K562 (cell line): Measurements from ENCODE around the gene PIK3R6. TPM values are rescaled to one million over a fixed set of nuclear protein-coding genes. Genes with fewer than 3 reads are reported as not detected.

Experiments
- BRF1 ChIP-seq: IDR thresholded peaks from 3 replicates; pipeline ENCODE4 v1.6.1; 2011; ENCODE audit warnings: borderline replicate concordance, mild to moderate bottlenecking; ENCODE audit not compliant: insufficient read length; ENCODE audit errors: extremely low read depth
- E2F4 ChIP-seq: sonication (generic); formaldehyde crosslinking; IDR thresholded peaks from 2 replicates; pipeline ENCODE4 v1.8.0; 2022; ENCODE audit warnings: mild to moderate bottlenecking, low read depth, missing genetic modification reagents
- FOS ChIP-seq: IDR thresholded peaks from 3 replicates; pipeline ENCODE4 v1.6.1; 2011; ENCODE audit not compliant: insufficient read length; ENCODE audit errors: extremely low read depth
- FOSL1 ChIP-seq: fragments of 200-800 bp; sonication (Bioruptor generic); conservative IDR thresholded peaks from 2 replicates; pipeline ENCODE4 v1.6.1; 2016; ENCODE audit warnings: missing genetic modification characterization, missing compliant biosample characterization
- GATAD2A ChIP-seq: fragments of 450-650 bp; IDR thresholded peaks from 2 replicates; pipeline ENCODE4 v1.6.1; 2017
- HDAC8 ChIP-seq: fragments of 450-650 bp; IDR thresholded peaks from 2 replicates; pipeline ENCODE4 v1.6.1; 2016; ENCODE audit warnings: mild to moderate bottlenecking, missing genetic modification characterization, moderate library complexity, missing compliant biosample characterization
- JUND ChIP-seq, 2 experiments: IDR thresholded peaks; 2 replicates in 1 of 2; 3 replicates in 1 of 2; pipeline ENCODE4 v1.6.1; 2011; ENCODE audit warnings: borderline replicate concordance in 2 of 2, low read depth in 2 of 2, low read length in 2 of 2, improper control_type of control experiment in 1 of 2, missing biosample characterization in 1 of 2, missing genetic modification characterization in 1 of 2, missing genetic modification reagents in 1 of 2
- MITF ChIP-seq: IDR thresholded peaks from 2 replicates; pipeline ENCODE4 v1.6.1; 2014; ENCODE audit warnings: antibody characterized with exemption
- NFE2 ChIP-seq: IDR thresholded peaks from 2 replicates; pipeline ENCODE4 v1.6.1; 2014; ENCODE audit warnings: antibody characterized with exemption, low read depth
- NFYB ChIP-seq: IDR thresholded peaks from 2 replicates; pipeline ENCODE4 v1.6.1; 2011; ENCODE audit warnings: mild to moderate bottlenecking, moderate library complexity; ENCODE audit not compliant: insufficient read length; ENCODE audit errors: extremely low read depth
- NR1H2 ChIP-seq: sonication (generic); formaldehyde crosslinking; IDR thresholded peaks from 2 replicates; pipeline ENCODE4 v1.4.0; 2020; ENCODE audit warnings: mild to moderate bottlenecking, missing genetic modification reagents
- PCBP2 ChIP-seq: fragments of 200-400 bp; formaldehyde crosslinking; IDR thresholded peaks from 2 replicates; pipeline ENCODE4 v1.6.1; 2018; ENCODE audit warnings: low read length, low read depth, mild to moderate bottlenecking, moderate library complexity; ENCODE audit not compliant: poor library complexity, severe bottlenecking
- RFX5 ChIP-seq: IDR thresholded peaks from 2 replicates; pipeline ENCODE4 v1.6.1; 2011; ENCODE audit warnings: low read depth, mild to moderate bottlenecking, improper control_type of control experiment, low read length
- SAFB ChIP-seq: fragments of 200-400 bp; formaldehyde crosslinking; IDR thresholded peaks from 2 replicates; pipeline ENCODE4 v1.6.1; 2017; ENCODE audit warnings: low read depth, low read length, borderline replicate concordance
- SNIP1 ChIP-seq: fragments of 450-650 bp; IDR thresholded peaks from 2 replicates; pipeline ENCODE4 v1.7.1; 2017; ENCODE audit warnings: low read depth, mild to moderate bottlenecking
- USF2 ChIP-seq: sonication (generic); formaldehyde crosslinking; IDR thresholded peaks from 2 replicates; pipeline ENCODE4 v1.5.0; 2020; ENCODE audit warnings: missing genetic modification reagents
- ZFP1 ChIP-seq: fragments of 450-650 bp; formaldehyde crosslinking; IDR thresholded peaks from 2 replicates; pipeline ENCODE4 v1.4.0; 2020; ENCODE audit warnings: mild to moderate bottlenecking, mixed read lengths
- ZNF133 ChIP-seq: fragments of 250-450 bp; sonication (Bioruptor Pico); IDR thresholded peaks from 2 replicates; pipeline ENCODE4 v1.4.0; 2020; ENCODE audit warnings: mild to moderate bottlenecking
- ZNF280A ChIP-seq: fragments of 450-650 bp; IDR thresholded peaks from 2 replicates; pipeline ENCODE4 v1.6.1; 2018; ENCODE audit warnings: mild to moderate bottlenecking, low read depth; ENCODE audit not compliant: partially characterized antibody
- ZNF445 ChIP-seq: fragments of 250-450 bp; sonication (Bioruptor Pico); IDR thresholded peaks from 2 replicates; pipeline ENCODE4 v1.4.0; 2020; ENCODE audit warnings: low read depth, mild to moderate bottlenecking, moderate library complexity
- ZNF511 ChIP-seq: sonication (generic); formaldehyde crosslinking; IDR thresholded peaks from 2 replicates; pipeline ENCODE4 v1.8.0; 2022; ENCODE audit warnings: mild to moderate bottlenecking, missing genetic modification reagents
- ZNF696 ChIP-seq: fragments of 250-450 bp; sonication (Bioruptor Pico); conservative IDR thresholded peaks from 2 replicates; pipeline ENCODE4 v1.4.0; 2020; ENCODE audit warnings: mild to moderate bottlenecking, moderate library complexity
- polyA plus RNA-seq, 8 experiments: library from polyadenylated mRNA; depleted of rRNA in 4 of 8; stranded (reverse) in 5 of 8; unstranded in 3 of 8; fragments of >200 nt; fragmentation: Nextera tagmentation in 2 of 8; fragmentation: Illumina TruSeq in 1 of 8; extraction: Ambion mirVana in 2 of 8; extraction: Trizol in 1 of 8; gene quantifications; 2 replicates each; pipeline versions ENCODE4 v1.2.1 to v1.2.3, GENCODE V29; 2011 to 2014; ENCODE audit warnings: inconsistent platforms in 1 of 8, missing spikeins in 1 of 8
- total RNA-seq, 7 experiments: library from RNA; depleted of rRNA in 6 of 7; stranded (reverse); fragments of >200 nt in 6 of 7; fragmentation: Illumina TruSeq in 2 of 7; extraction: Trizol in 2 of 7; gene quantifications; 2 replicates each; pipeline versions ENCODE4 v1.2.1 to v1.2.3, GENCODE V29; 2011 to 2021; ENCODE audit warnings: low replicate concordance in 1 of 7

The PIK3R6 gene
- total and polyA plus RNA-seq, 9 of the 15 experiments (the other 6 are each of a cell fraction or from before 2014, with no cell fraction given), result 0.04 TPM; not detected in 8

- TF ChIP-seq FOS (peak; percentile 21), HDAC8 (no peak), ZNF511 (CRISPR knock-in tag) (no peak), PCBP2 (no peak), ZFP1 (CRISPR knock-in tag) (no peak), SNIP1 (no peak), ZNF696 (CRISPR knock-in tag) (no peak), E2F4 (CRISPR knock-in tag) (no peak), JUND (IDR thresholded peaks at IDR 0.05; ENCODE audit: borderline replicate concordance, low read depth, low read length) (no peak), JUND (tag; IDR thresholded peaks at IDR 0.05; ENCODE audit: borderline replicate concordance, low read depth, low read length) (0 out of 3 replicates have a peak, but pooled peaks have one; percentile 30), ZNF133 (CRISPR knock-in tag) (no peak), NFE2 (no peak), NR1H2 (CRISPR knock-in tag) (no peak), RFX5 (no peak), NFYB (peak; percentile 68), ZNF445 (CRISPR knock-in tag) (no peak), FOSL1 (peak; percentile 37; the same call in 1 of the 2 replicates), GATAD2A (no peak), SAFB (no peak), MITF (no peak), USF2 (peak; percentile 92), ZNF280A (no peak), BRF1 (no peak)
Measured at GRCh38 chr17:8846768-8847211, 20.7 kb downstream of the PIK3R6 start (continued).
